ENCODE measurements around the gene PI4KB.

- TF ChIP-seq POLR2AphosphoS5 (IDR thresholded peaks at IDR 0.05; ENCODE audit: borderline replicate concordance, low read depth, low read length) (no peak), EZH2 (IDR thresholded peaks at IDR 0.05) (no peak), FOXP2 (optimal IDR thresholded peaks at IDR 0.05; ENCODE audit: control extremely low read depth, extremely low read length, insufficient read depth) (no peak)
Measured at GRCh38 chr1:151288502-151288901, 38.7 kb downstream of the PI4KB start.

Measured in SK-N-MC (cell line).